ENCODE data around the gene IFIH1. TPM values are rescaled to one million over a fixed set of nuclear protein-coding genes. Genes with fewer than 3 reads are reported as not detected.

Gene IFIH1
- 1 to 10 TPM in 4 of 6 experiments, under 1 TPM in 2; 0.83 to 2.1 (median 1.7) TPM for total RNA-seq (2021; fragmentation: NEBNext Ultra II Directional; extraction: Animal tissue kit (Norgen Biotek cat#: 25700))
- long read RNA-seq, result 0 reads

GRCh38 chr2:162318328-162319180 lies at the start of gene IFIH1:
TSS of gene IFIH1 (minus strand) at chr2:162318684. CDS start at chr2:162318307, 377 bp downstream.
- peak; percentile 61 for TF ChIP-seq CTCF (IDR thresholded peaks at IDR 0.05)
- peak within 1 kb of the TSS; percentile 87 for H3K27ac Mint-ChIP-seq
- H3K36me3 Mint-ChIP-seq (ENCODE audit: low read depth), result no peaks in the 10 kb centered on the region
- no peaks in the 10 kb centered on the region; the same call in 1 of the 2 replicates for H3K27me3 Mint-ChIP-seq (ENCODE audit: insufficient read depth)
- peak within 1 kb of the TSS; percentile 95 for H3K4me3 Mint-ChIP-seq
- no peaks in the 10 kb centered on the region for H3K9me3 Mint-ChIP-seq
- DNase-seq, result peak; percentile 76
- H3K4me1 Mint-ChIP-seq (ENCODE audit: low read depth), result peaks cover 19% of the 10 kb centered on the region

- Mint-ChIP-seq H3K9me3 (no peaks in the 10 kb centered on the region), H3K27ac (no peak overlapping the region), H3K36me3 (ENCODE audit: low read depth) (no peaks in the 10 kb centered on the region), H3K4me3 (no peak overlapping the region), H3K4me1 (ENCODE audit: low read depth) (no peaks in the 10 kb centered on the region), H3K27me3 (ENCODE audit: insufficient read depth) (no peaks in the 10 kb centered on the region)
- no peak for TF ChIP-seq CTCF (IDR thresholded peaks at IDR 0.05)
- DNase-seq, result no peak
Observed at GRCh38 chr2:162365392-162365791, 46.9 kb upstream of the IFIH1 start.

GRCh38 chr2:162344617-162344950 lies 26.1 kb upstream of the IFIH1 start:
- peaks cover 6% of the 10 kb centered on the region for H3K4me1 Mint-ChIP-seq (ENCODE audit: low read depth)
- peaks cover 4% of the 10 kb centered on the region; the same call in 1 of the 2 replicates for H3K36me3 Mint-ChIP-seq (ENCODE audit: low read depth)
- no peak overlapping the region for H3K27ac Mint-ChIP-seq
- H3K4me3 Mint-ChIP-seq, result peak overlapping the region; percentile 84
- peaks cover 10% of the 10 kb centered on the region; the same call in 1 of the 2 replicates for H3K27me3 Mint-ChIP-seq (ENCODE audit: insufficient read depth)
- TF ChIP-seq CTCF (IDR thresholded peaks at IDR 0.05), result no peak
- DNase-seq, result no peak
- peaks cover 4% of the 10 kb centered on the region; the same call in 1 of the 2 replicates for H3K9me3 Mint-ChIP-seq

GRCh38 chr2:162343824-162344616 lies 25.5 kb upstream of the IFIH1 start, which contains the start of gene GCA:
TSS of gene GCA (plus strand) at chr2:162344132. CDS start at chr2:162344249, 117 bp downstream.
- Mint-ChIP-seq H3K4me1 (ENCODE audit: low read depth) (peaks cover 6% of the 10 kb centered on the region), H3K27ac (no peak within 1 kb of the TSS), H3K36me3 (ENCODE audit: low read depth) (peaks cover 4% of the 10 kb centered on the region; the same call in 1 of the 2 replicates), H3K4me3 (peak within 1 kb of the TSS; percentile 84), H3K27me3 (ENCODE audit: insufficient read depth) (peaks cover 10% of the 10 kb centered on the region; the same call in 1 of the 2 replicates), H3K9me3 (peaks cover 4% of the 10 kb centered on the region; the same call in 1 of the 2 replicates)
- peak; percentile 69 for DNase-seq
- TF ChIP-seq CTCF (IDR thresholded peaks at IDR 0.05), result no peak

GRCh38 chr2:162343492-162343823 lies 25.0 kb upstream of the IFIH1 start:
- Mint-ChIP-seq H3K4me3 (peak overlapping the region; percentile 84), H3K27ac (no peak overlapping the region), H3K4me1 (ENCODE audit: low read depth) (peaks cover 6% of the 10 kb centered on the region), H3K36me3 (ENCODE audit: low read depth) (peaks cover 4% of the 10 kb centered on the region; the same call in 1 of the 2 replicates), H3K9me3 (peaks cover 4% of the 10 kb centered on the region; the same call in 1 of the 2 replicates), H3K27me3 (ENCODE audit: insufficient read depth) (peaks cover 10% of the 10 kb centered on the region; the same call in 1 of the 2 replicates)
- no peak for TF ChIP-seq CTCF (IDR thresholded peaks at IDR 0.05)
- DNase-seq, result no peak
